HepG2 (cell line): Measurements from ENCODE around the gene TTLL4. TPM values are rescaled to one million over a fixed set of nuclear protein-coding genes. Genes with fewer than 3 reads are reported as not detected.

Experiments
- BCL3 ChIP-seq: sonication (generic); formaldehyde crosslinking; IDR thresholded peaks from 2 replicates; pipeline ENCODE4 v1.5.1; 2020; ENCODE audit warnings: mild to moderate bottlenecking, missing genetic modification reagents, moderate library complexity
- CBX1 ChIP-seq: IDR thresholded peaks from one replicate; pipeline ENCODE4 v1.6.1; 2016; ENCODE audit warnings: antibody characterized with exemption, low read depth
- CREM ChIP-seq, 2 experiments: sonication (generic) in 1 of 2; formaldehyde crosslinking in 1 of 2; IDR thresholded peaks; 2 replicates each; pipeline versions ENCODE4 v1.4.0 to v1.6.1; 2016 to 2020; ENCODE audit warnings: antibody characterized with exemption in 1 of 2, mild to moderate bottlenecking in 1 of 2, missing genetic modification reagents in 1 of 2
- FOXO4 ChIP-seq: sonication (generic); formaldehyde crosslinking; conservative IDR thresholded peaks from 2 replicates; pipeline ENCODE4 v1.8.1; 2023; ENCODE audit warnings: missing genetic modification reagents
- KAT2B ChIP-seq: fragments of 150-350 bp; IDR thresholded peaks from 2 replicates; pipeline ENCODE4 v1.6.1; 2014; ENCODE audit warnings: low read depth, low read length, borderline replicate concordance
- KLF15 ChIP-seq: sonication (generic); formaldehyde crosslinking; IDR thresholded peaks from 2 replicates; pipeline ENCODE4 v1.8.1; 2023; ENCODE audit warnings: borderline replicate concordance, mild to moderate bottlenecking, inconsistent platforms, missing genetic modification reagents, mixed read lengths
- KMT2B ChIP-seq: IDR thresholded peaks from 2 replicates; pipeline ENCODE4 v1.6.1; 2016; ENCODE audit warnings: missing genetic modification reagents, missing compliant biosample characterization
- POLR2AphosphoS2 ChIP-seq: IDR thresholded peaks from 2 replicates; pipeline ENCODE4 v1.6.1; 2011; ENCODE audit warnings: low read depth, low read length, improper control_type of control experiment
- RERE ChIP-seq: IDR thresholded peaks from 2 replicates; pipeline ENCODE4 v1.6.1; 2016; ENCODE audit warnings: low read depth, missing genetic modification reagents, missing compliant biosample characterization
- SMAD3 ChIP-seq: sonication (generic); formaldehyde crosslinking; IDR thresholded peaks from 2 replicates; pipeline ENCODE4 v1.4.0; 2020; ENCODE audit warnings: missing genetic modification reagents
- ZBTB21 ChIP-seq: sonication (generic); formaldehyde crosslinking; IDR thresholded peaks from 2 replicates; pipeline ENCODE4 v1.4.0; 2020; ENCODE audit warnings: missing genetic modification reagents
- ZBTB26 ChIP-seq: IDR thresholded peaks from 2 replicates; pipeline ENCODE4 v1.6.1; 2016; ENCODE audit warnings: missing compliant biosample characterization, missing genetic modification reagents, borderline replicate concordance
- ZBTB49 ChIP-seq: sonication (generic); formaldehyde crosslinking; IDR thresholded peaks from 2 replicates; pipeline ENCODE4 v1.4.0; 2020; ENCODE audit warnings: missing genetic modification reagents, borderline replicate concordance
- ZNF256 ChIP-seq: sonication (generic); formaldehyde crosslinking; conservative IDR thresholded peaks from 2 replicates; pipeline ENCODE4 v1.4.0; 2020; ENCODE audit warnings: missing genetic modification reagents
- ZNF275 ChIP-seq: sonication (generic); formaldehyde crosslinking; IDR thresholded peaks from 2 replicates; pipeline ENCODE4 v1.8.0; 2022; ENCODE audit warnings: missing genetic modification reagents, mild to moderate bottlenecking, inconsistent platforms, borderline replicate concordance
- ZNF598 ChIP-seq: sonication (generic); formaldehyde crosslinking; IDR thresholded peaks from 2 replicates; pipeline ENCODE4 v1.5.1; 2020; ENCODE audit warnings: mild to moderate bottlenecking, missing genetic modification reagents, borderline replicate concordance
- ZNF670 ChIP-seq: sonication (generic); formaldehyde crosslinking; IDR thresholded peaks from 2 replicates; pipeline ENCODE4 v1.8.0; 2022; ENCODE audit warnings: mild to moderate bottlenecking, missing genetic modification reagents, borderline replicate concordance
- polyA plus RNA-seq, 8 experiments: library from polyadenylated mRNA; depleted of rRNA in 3 of 8; stranded (reverse) in 7 of 8; unstranded in 1 of 8; fragments of >200 nt; fragmentation: Illumina TruSeq in 4 of 8; extraction: Trizol in 4 of 8; gene quantifications; 2 replicates each; pipeline versions ENCODE4 v1.2.1 to v1.2.3, GENCODE V29; 2011 to 2016; ENCODE audit warnings: low read depth in 4 of 8, missing spikeins in 1 of 8, mixed read lengths in 1 of 8; ENCODE audit not compliant: insufficient read depth in 1 of 8
- total RNA-seq, 5 experiments: library from RNA; depleted of rRNA; stranded (reverse); fragments of >200 nt; fragmentation: Illumina TruSeq; extraction: Trizol; gene quantifications; 2 replicates each; pipeline ENCODE4 v1.2.3, GENCODE V29; 2016; ENCODE audit warnings: low read depth in 1 of 5

TTLL4 gene
- total and polyA plus RNA-seq, 2 of the 13 experiments (the other 11 are each of a cell fraction or from before 2014, with no cell fraction given) = 77.5 to 84.6 TPM

- TF ChIP-seq RERE (CRISPR knock-in tag) = 0 out of 2 replicates have a peak, but pooled peaks have one; percentile 52
- no peak for TF ChIP-seq FOXO4
- 0 out of 2 replicates have a peak, but pooled peaks have one; percentile 4 for TF ChIP-seq POLR2AphosphoS2
- no peak for TF ChIP-seq CREM (IDR thresholded peaks at IDR 0.05)
- no peak for TF ChIP-seq CREM (CRISPR knock-in tag; IDR thresholded peaks at IDR 0.05)
- no peak for TF ChIP-seq KLF15 (CRISPR knock-in tag)
- TF ChIP-seq ZNF598 (CRISPR knock-in tag) = no peak
- TF ChIP-seq KAT2B = no peak
- no peak for TF ChIP-seq KMT2B
- no peak for TF ChIP-seq SMAD3 (CRISPR knock-in tag)
- TF ChIP-seq CBX1 = no peak
- TF ChIP-seq ZBTB49 = no peak
- no peak for TF ChIP-seq BCL3 (CRISPR knock-in tag)
- TF ChIP-seq ZBTB26 (CRISPR knock-in tag) = no peak
- TF ChIP-seq ZNF275 (CRISPR knock-in tag) = no peak
- TF ChIP-seq ZNF670 = no peak
- no peak for TF ChIP-seq ZBTB21 (CRISPR knock-in tag)
- no peak for TF ChIP-seq ZNF256 (CRISPR knock-in tag)
Measured at GRCh38 chr2:218755198-218755566, 44.5 kb downstream of the TTLL4 start (continued).
